Thyroid gland (tissue), 4 donors: ENCODE results near the gene P4HA2.

ENCODE experiments used
- CTCF ChIP-seq, 6 experiments: fragments of 200-600 bp in 3 of 6; fragments of 450-650 bp in 3 of 6; sonication (generic) in 3 of 6; IDR thresholded peaks; one replicate each; pipeline ENCODE4 v1.5.1; 2016 to 2019; ENCODE audit warnings: antibody characterized with exemption in 6 of 6, mild to moderate bottlenecking in 2 of 6, inconsistent platforms in 1 of 6, moderate library complexity in 1 of 6
- POLR2A ChIP-seq, 2 donors: fragments of 450-650 bp; IDR thresholded peaks; one replicate each; pipeline ENCODE4 v1.6.1; 2017; ENCODE audit warnings: antibody characterized with exemption in 2 of 2, mild to moderate bottlenecking in 2 of 2, moderate library complexity in 1 of 2

DNA sequence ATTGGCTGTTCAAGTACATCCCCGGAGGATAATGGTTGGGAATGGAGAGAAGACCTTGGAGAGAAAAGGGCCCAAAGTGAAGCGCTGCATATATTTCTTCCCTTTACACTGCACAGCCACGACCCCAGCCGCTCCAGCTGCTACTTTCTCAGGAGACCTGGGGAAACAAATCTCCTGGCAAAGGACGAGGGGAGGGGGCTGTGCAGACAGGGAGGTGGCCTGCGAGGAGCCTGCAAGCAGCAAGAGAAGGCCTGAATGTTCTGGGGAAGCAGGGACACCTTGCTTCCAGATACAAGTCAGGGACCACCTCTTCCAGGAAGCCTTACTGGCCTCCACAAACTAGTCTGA lies 29.1 kb upstream of the P4HA2 start:
- TF ChIP-seq POLR2A (IDR thresholded peaks at IDR 0.05) (no peak), CTCF (IDR thresholded peaks at IDR 0.05) (no peak)
